LNCaP clone FGC (cell line): ENCODE data around the gene MYO1F.

Experiments used
- DNase-seq: peaks from one replicate; pipeline ENCODE4 v3.0.0-alpha.2; 2011; ENCODE audit warnings: low read depth
- H3K4me3 ChIP-seq: 2 replicates; pipeline ENCODE4 v1.5.1; 2011; ENCODE audit warnings: mild to moderate bottlenecking, low read depth, low read length, control low read depth
- TF ChIP-seq, protein P1 (sequence below): IDR thresholded peaks from 2 replicates; pipeline ENCODE4 v1.5.1; 2012; ENCODE audit warnings: mild to moderate bottlenecking; ENCODE audit not compliant: control insufficient read depth, insufficient read depth; ENCODE audit errors: extremely low read depth

Gene MYO1F

DNA sequence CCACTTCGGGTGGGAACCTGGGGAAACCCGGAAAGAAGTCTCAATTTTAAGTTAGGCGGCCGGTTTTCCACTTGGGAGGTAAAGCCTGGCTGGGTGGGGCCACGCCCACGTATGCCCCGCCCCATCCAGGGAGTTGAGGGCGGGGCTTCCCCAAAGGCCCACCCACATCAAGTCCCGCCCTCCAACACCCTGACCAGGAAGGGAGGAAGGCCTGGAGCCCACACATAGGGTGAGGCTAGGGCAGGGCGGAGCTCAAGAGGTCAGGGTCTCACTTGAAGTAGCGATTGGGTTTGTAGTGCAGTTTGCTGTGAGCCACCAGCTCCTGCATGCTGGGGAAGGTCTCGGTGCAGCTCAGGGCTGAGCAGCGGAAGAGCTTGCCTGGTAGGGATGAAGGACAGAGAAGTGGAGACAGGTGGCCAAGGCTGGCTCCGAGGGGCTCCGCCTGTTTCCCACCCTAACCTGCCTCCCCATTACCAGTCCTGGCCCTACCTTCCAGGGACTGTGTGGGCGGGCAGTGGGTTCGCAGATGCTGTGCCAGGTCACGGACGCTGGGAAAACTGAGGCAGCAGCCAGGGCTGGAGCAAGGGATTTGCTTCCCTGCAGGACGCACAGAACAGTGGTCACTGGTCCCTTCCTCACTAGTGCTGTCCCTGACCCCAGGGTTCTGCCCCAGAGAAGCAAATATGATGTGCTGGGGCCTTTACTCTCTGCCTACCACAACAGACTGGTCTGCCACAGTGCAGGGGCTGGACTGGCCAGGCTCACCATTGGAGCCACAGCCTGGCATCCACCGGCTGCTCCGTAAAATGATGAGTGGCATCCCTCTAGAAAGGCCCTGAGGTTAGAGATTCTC lies 64.9 kb downstream of the MYO1F start:
- TF ChIP-seq, protein P1, sequence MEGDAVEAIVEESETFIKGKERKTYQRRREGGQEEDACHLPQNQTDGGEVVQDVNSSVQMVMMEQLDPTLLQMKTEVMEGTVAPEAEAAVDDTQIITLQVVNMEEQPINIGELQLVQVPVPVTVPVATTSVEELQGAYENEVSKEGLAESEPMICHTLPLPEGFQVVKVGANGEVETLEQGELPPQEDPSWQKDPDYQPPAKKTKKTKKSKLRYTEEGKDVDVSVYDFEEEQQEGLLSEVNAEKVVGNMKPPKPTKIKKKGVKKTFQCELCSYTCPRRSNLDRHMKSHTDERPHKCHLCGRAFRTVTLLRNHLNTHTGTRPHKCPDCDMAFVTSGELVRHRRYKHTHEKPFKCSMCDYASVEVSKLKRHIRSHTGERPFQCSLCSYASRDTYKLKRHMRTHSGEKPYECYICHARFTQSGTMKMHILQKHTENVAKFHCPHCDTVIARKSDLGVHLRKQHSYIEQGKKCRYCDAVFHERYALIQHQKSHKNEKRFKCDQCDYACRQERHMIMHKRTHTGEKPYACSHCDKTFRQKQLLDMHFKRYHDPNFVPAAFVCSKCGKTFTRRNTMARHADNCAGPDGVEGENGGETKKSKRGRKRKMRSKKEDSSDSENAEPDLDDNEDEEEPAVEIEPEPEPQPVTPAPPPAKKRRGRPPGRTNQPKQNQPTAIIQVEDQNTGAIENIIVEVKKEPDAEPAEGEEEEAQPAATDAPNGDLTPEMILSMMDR = no peak
- peak overlapping the region; percentile 62 for H3K4me3 ChIP-seq
- DNase-seq = no peak

DNA sequence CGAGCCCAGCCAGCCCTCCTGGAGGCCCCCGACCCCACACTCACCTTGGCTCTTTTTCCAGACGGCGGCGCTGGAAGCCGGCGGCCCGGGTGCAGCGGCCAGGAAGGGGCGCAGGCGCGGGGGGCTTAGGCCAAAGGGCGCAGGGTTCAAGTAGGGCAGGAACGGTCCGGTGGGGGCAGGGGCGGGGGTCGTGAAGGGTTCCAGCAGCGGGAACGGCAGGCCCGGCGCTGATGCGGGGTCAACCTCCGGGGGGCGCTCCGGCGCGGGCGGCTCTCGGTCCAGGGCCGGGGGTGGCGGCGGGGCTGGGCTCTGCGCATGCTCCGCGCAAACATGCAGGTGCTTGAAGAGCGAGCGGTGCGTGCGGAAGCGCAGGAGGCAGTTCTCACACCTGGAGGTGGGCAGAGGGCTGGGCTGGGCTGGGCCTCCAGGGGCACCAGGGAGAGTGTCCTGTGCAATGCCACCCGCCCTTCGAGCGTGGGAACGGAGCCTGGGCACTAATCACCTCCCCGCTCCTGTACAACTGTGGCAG lies 65.6 kb downstream of the MYO1F start:
- TF ChIP-seq, protein P1 = no peak
- H3K4me3 ChIP-seq = no peak overlapping the region
- DNase-seq = no peak

DNA sequence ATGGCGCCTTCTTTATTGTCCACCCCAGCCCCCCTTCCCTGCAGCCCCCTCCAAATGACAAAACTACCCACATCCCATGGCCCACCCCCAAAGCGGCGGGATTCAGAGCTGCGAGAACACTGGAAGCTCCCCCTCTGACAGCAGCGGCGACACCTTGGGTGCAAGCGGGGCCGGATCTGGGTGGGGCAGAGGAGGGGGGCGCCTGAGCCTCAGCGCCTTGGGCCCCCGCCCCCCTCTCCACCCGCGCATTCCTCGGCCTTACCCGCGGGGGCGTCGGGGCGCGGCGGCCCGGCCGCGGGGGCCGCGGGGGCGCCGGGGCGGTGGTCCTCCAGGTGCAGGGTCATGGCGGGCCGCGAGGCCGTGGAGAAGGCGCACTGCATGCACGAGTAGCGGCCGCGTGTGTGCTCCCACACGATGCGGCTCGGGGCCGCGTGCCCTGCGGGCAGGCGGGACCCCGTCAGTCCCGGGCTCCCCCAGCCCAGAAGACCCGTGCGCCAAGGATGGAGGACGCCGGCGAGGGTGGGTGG lies 66.6 kb downstream of the MYO1F start:
- no peak overlapping the region for H3K4me3 ChIP-seq
- TF ChIP-seq, protein P1 = no peak
- no peak for DNase-seq

DNA sequence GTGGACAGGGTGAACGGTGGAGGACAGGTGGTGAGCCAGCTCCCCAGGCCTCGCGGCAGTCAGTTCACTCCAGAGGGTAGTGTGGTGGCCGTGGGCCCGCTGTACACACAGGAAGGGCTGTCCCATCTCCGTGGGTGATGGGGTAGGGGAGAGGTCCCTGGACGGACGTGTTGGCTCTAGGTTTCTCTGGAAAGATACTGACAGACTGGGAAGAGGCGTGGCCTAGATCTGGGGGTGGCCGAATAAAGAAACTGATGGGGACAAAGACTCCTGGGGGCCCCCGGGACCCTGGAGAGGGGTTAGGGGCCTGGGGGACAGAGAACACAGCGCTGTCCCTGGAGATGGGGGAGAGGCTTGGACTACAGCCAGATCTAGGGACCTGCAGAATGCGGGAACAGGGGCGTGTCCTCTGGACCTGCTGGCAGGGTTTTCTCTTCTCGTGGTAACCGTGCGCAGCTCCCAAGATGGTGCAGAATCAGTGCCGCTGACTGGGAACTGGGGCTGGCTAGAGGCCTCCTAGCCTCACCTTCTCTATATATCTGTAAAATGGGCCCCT lies 70.8 kb downstream of the MYO1F start:
- no peak for DNase-seq
- TF ChIP-seq, protein P1 = no peak
- H3K4me3 ChIP-seq = peak overlapping the region; percentile 50

DNA sequence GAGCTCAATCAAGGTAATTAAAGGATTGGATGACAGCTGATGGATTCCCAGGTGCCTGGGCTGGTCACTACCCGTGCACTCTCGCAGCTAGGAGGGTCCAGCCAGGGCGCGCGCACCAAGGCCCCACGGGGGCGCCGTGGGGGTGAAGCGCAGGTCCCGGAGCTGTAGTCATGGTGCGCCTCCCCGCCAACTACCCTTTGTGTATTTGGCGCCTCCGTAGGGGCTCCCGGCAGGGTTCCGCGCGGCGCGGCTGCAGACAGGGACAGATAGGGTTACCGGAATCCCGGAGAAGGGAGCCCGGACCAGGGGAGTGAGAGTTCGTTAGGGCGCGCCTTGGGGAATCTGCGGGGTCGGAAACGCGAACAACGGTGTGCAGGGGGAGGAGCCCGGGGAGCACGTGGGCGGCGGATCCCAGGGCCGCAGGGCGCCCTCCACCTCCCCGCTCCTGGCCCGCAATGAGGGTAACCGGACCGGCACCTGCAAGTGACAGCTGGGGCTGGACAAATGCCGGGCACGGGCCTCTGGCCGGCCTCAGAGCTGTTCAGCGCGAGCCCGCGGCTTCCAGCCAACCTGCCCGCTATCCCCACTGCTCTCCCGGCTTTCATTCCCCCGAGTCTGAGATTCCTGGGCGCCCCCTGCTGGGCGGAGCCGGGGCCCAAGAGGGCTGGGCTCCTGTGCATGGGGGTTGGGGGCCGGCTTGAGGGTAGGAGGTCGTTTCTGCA lies 71.4 kb downstream of the MYO1F start:
- peak overlapping the region; percentile 50 for H3K4me3 ChIP-seq
- peak; percentile 27 for DNase-seq
- TF ChIP-seq, protein P1 = peak; percentile 74

DNA sequence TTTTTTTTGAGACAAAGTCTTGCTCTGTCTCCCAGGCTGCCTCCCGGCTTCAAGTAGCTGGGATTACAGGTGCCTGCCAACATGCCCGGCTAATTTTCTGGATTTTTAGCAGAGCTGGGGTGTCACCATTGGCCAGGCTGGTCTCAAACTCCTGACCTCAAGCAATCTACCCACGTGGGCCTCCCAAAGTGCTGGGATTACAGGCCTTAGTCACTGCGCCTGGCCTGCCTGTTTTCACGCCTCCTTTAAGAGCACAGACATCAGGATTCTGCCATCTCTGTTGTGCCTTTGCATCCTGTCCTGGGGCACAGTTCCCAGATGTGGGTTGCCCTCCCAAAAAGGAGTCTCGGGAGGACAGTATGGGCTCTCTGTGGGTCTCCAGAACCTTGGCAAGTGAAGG lies 72.3 kb downstream of the MYO1F start:
- no peak for DNase-seq
- no peak overlapping the region for H3K4me3 ChIP-seq

More for the DNA sequence above, 72.3 kb downstream of the MYO1F start:
- TF ChIP-seq, protein P1 = no peak
